Peyer's patch (tissue), 4 donors: ENCODE results near the gene ANKMY2.

Experiments used
- POLR2A ChIP-seq, 2 donors: fragments of 450-650 bp; IDR thresholded peaks; one replicate each; pipeline ENCODE4 v1.5.1; 2017; ENCODE audit warnings: antibody characterized with exemption in 2 of 2, mild to moderate bottlenecking in 2 of 2, moderate library complexity in 2 of 2
- TF ChIP-seq, protein P1 (sequence below), 6 experiments: fragments of 450-650 bp in 4 of 6; fragments of 200-600 bp in 2 of 6; sonication (generic) in 1 of 6; IDR thresholded peaks; one replicate each; pipeline ENCODE4 v1.5.1; 2017 to 2019; ENCODE audit warnings: antibody characterized with exemption in 6 of 6, mild to moderate bottlenecking in 3 of 6, moderate library complexity in 1 of 6

DNA sequence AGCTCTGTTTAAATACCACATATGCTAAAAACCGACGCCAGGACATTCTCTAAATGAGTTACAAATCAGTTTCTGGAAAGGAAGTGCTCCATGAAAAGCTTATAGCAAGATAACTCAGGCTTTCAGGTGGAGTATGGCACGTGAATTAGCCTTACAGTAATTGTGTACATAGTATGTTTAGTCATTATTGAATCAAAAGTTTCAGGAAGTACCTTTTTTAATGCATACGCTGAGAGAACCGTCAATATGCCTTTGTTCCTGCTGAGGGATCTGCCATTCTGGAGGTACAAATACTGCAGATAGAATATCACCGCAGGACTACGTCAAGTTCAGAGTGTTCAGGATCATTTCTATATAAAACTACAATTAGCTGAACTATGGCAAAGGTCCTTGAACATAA is 45.7 kb downstream of the ANKMY2 start:
- TF ChIP-seq, protein P1, sequence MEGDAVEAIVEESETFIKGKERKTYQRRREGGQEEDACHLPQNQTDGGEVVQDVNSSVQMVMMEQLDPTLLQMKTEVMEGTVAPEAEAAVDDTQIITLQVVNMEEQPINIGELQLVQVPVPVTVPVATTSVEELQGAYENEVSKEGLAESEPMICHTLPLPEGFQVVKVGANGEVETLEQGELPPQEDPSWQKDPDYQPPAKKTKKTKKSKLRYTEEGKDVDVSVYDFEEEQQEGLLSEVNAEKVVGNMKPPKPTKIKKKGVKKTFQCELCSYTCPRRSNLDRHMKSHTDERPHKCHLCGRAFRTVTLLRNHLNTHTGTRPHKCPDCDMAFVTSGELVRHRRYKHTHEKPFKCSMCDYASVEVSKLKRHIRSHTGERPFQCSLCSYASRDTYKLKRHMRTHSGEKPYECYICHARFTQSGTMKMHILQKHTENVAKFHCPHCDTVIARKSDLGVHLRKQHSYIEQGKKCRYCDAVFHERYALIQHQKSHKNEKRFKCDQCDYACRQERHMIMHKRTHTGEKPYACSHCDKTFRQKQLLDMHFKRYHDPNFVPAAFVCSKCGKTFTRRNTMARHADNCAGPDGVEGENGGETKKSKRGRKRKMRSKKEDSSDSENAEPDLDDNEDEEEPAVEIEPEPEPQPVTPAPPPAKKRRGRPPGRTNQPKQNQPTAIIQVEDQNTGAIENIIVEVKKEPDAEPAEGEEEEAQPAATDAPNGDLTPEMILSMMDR (IDR thresholded peaks at IDR 0.05) = no peak
- no peak for TF ChIP-seq POLR2A (IDR thresholded peaks at IDR 0.05)
